ENCODE data around the gene CHKA. TPM values are rescaled to one million over a fixed set of nuclear protein-coding genes. Genes with fewer than 3 reads are reported as not detected.

CHKA gene
- total RNA-seq, 1 experiment from 2014 or later: 63.0 TPM

DNA sequence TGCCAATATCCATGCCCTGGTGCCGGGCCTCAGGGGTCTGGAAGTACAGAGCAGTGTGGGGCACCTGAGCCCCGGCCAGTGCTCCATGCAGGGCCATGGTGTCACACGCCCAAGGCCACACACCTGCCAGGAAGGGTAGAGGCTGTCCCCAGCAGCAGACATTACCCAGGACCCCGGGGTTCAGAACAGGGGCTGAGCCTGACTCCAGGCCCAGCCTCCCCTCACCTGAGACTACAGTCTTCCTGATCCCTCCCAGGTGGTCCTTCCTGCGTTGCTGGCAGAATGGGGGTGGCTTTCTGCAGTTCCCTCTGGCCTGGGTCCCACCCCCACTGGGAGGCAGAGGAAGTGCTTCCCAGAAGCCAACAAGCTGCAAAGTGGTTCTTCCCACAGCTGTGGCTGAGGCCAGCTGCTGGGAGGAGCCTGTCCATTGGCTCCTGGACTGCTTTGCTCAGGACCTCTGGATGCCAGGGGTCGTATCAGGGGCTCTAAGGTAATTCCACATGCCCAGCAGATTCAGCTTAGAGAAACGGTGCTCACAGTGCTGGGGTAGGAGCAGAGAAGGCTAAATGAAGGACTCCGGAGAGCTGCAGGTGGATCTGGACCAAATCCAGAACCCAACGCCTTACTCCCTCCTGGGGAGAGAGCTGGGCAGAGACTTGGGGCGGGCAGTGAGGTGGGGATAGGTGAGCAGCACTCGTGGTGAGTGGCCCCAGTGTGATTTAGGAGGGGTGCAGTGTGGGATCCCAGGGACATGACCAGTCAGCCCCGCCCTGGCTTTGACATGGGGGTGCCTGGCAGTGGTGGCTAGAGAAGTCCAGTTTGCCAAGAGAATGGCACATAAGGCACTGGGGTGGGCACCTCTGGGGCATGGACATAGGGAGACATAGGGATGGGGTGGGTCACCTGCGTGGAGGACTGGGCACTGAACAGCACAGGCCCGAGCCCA, 69.7 kb downstream of the CHKA start:
- Histone ChIP-seq H2BK5ac (ENCODE audit: insufficient read length, low read length) (no peak overlapping the region), H2BK120ac (ENCODE audit: low read depth, low read length, poor library complexity, severe bottlenecking) (no peak overlapping the region), H3K18ac (ENCODE audit: insufficient read length, low read depth, low read length) (no peak overlapping the region), H3K4ac (ENCODE audit: low read depth, low read length) (no peak overlapping the region), H4K20me1 (ENCODE audit: control insufficient read depth, insufficient read depth, insufficient read length) (peaks cover 2% of the 10 kb centered on the region), H3K14ac (ENCODE audit: insufficient read depth, low read length) (no peak overlapping the region), H3K27me3 (ENCODE audit: insufficient read depth, low read length) (no peaks in the 10 kb centered on the region), H2BK20ac (ENCODE audit: low read depth, low read length, poor library complexity, severe bottlenecking) (no peak overlapping the region), H3T11ph (ENCODE audit: low read length) (no peak overlapping the region), H3K4me2 (ENCODE audit: insufficient read depth, insufficient read length, low read length) (no peak overlapping the region), H3K23ac (ENCODE audit: insufficient read length, low read depth, low read length) (no peak overlapping the region), H3K79me2 (ENCODE audit: insufficient read depth, low read length) (no peaks in the 10 kb centered on the region), H3K23me2 (ENCODE audit: insufficient read length, low read depth, low read length, poor library complexity, severe bottlenecking) (no peaks in the 10 kb centered on the region), H3K79me1 (ENCODE audit: insufficient read depth, low read depth, low read length, poor library complexity, severe bottlenecking) (no peaks in the 10 kb centered on the region), H4K5ac (ENCODE audit: insufficient read length, low read depth, low read length) (no peak overlapping the region), H3K56ac (ENCODE audit: insufficient read length, low read depth, low read length) (no peak overlapping the region), H3K9ac (ENCODE audit: extremely low read depth, insufficient read length, low read length) (no peak overlapping the region), H3K4me1 (ENCODE audit: insufficient read depth, low read length) (no peaks in the 10 kb centered on the region), H3K9me3 (ENCODE audit: control insufficient read depth, low read depth, low read length) (no peaks in the 10 kb centered on the region), H4K91ac (ENCODE audit: insufficient read length, low read depth, low read length) (no peak overlapping the region), H3K27ac (ENCODE audit: insufficient read length, low read depth, low read length) (no peak overlapping the region), H2BK12ac (ENCODE audit: insufficient read length, low read depth, low read length) (no peak overlapping the region), H2AFZ (ENCODE audit: low read length) (no peak overlapping the region), H2BK15ac (ENCODE audit: low read depth, low read length) (no peak overlapping the region), H2AK5ac (ENCODE audit: insufficient read length, low read length) (no peak overlapping the region), H4K8ac (replicated peaks; ENCODE audit: insufficient read length, low read depth, low read length) (no peak overlapping the region)
- WGBS (ENCODE audit: extremely low coverage, insufficient read length, low lambda C conversion rate): no CpG with 5 or more reads among the region's 14 CpGs
- peak; percentile 59 for DNase-seq
- H3K4me3 Mint-ChIP-seq: no peak overlapping the region; a peak in 1 of 5 replicates
- H3K4me1 Mint-ChIP-seq: peaks cover 6 to 11% of the 10 kb centered on the region in 2 experiments
- H3K27ac Mint-ChIP-seq: peak overlapping the region in 2 of 3 experiments; percentile 83 to 86; a peak in 5 of 7 replicates
- TF ChIP-seq, protein P1, sequence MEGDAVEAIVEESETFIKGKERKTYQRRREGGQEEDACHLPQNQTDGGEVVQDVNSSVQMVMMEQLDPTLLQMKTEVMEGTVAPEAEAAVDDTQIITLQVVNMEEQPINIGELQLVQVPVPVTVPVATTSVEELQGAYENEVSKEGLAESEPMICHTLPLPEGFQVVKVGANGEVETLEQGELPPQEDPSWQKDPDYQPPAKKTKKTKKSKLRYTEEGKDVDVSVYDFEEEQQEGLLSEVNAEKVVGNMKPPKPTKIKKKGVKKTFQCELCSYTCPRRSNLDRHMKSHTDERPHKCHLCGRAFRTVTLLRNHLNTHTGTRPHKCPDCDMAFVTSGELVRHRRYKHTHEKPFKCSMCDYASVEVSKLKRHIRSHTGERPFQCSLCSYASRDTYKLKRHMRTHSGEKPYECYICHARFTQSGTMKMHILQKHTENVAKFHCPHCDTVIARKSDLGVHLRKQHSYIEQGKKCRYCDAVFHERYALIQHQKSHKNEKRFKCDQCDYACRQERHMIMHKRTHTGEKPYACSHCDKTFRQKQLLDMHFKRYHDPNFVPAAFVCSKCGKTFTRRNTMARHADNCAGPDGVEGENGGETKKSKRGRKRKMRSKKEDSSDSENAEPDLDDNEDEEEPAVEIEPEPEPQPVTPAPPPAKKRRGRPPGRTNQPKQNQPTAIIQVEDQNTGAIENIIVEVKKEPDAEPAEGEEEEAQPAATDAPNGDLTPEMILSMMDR (conservative IDR thresholded peaks at IDR 0.05): no peak
- peaks cover 4 to 24% (median 7%) of the 10 kb centered on the region in 3 experiments; a peak in 6 of 7 replicates for H3K36me3 Mint-ChIP-seq (ENCODE audit: insufficient read depth in 1 of 3, low read depth in 3 of 3)
- no peaks in the 10 kb centered on the region; the same call in 1 of the 2 replicates for H3K27me3 Mint-ChIP-seq (ENCODE audit: low read depth)
- H3K9me3 Mint-ChIP-seq: no peaks in the 10 kb centered on the region

All from H9 (cell line).